PC-9 (cell line): ENCODE results near the gene ALDH3B2. TPM values are rescaled to one million over a fixed set of nuclear protein-coding genes. Genes with fewer than 3 reads are reported as not detected.
A peak's percentile ranks its signal among the peaks of the same experiment; 100 is the strongest.

Experiments
- BruUV-seq: library from RNA; stranded (reverse); fragments of 400-500 nt; replicated peaks from 2 replicates; lab custom pipeline; 2021; lab: Mats Ljungman, UMichigan
- CTCF ChIA-PET: fragments of 300-600 bp; sonication (Branson Sonifier 250); formaldehyde crosslinking; loops from one replicate; lab custom pipeline; 2022; ENCODE audit warnings: antibody characterized with exemption; lab: Charles Lee
- POLR2A ChIA-PET: fragments of 300-600 bp; sonication (Branson Sonifier 250); formaldehyde crosslinking; loops from one replicate; lab custom pipeline; 2022; ENCODE audit warnings: antibody characterized with exemption; ENCODE audit not compliant: unreplicated experiment; lab: Charles Lee
- DNase-seq, 2 experiments: peaks; one replicate each; pipeline versions ENCODE4 v3.0.0 to v3.0.0-alpha.2; 2015 to 2022; ENCODE audit warnings: mixed read lengths in 1 of 2
- H2AFZ ChIP-seq: fragments of 200-600 bp; sonication (generic); 2 replicates; pipeline ENCODE4 v1.8.1; 2017; ENCODE audit warnings: antibody characterized with exemption
- H3F3A ChIP-seq: fragments of 200-600 bp; sonication (generic); 2 replicates; pipeline ENCODE4 v1.8.1; 2017; ENCODE audit warnings: antibody characterized with exemption, mild to moderate bottlenecking, low read depth; ENCODE audit not compliant: insufficient read depth
- H3K27ac ChIP-seq: fragments of 200-600 bp; sonication (generic); 2 replicates; pipeline ENCODE4 v1.6.1; 2016; ENCODE audit warnings: mixed run types
- H3K27me3 ChIP-seq: fragments of 200-600 bp; sonication (generic); 2 replicates; pipeline ENCODE4 v1.6.1; 2016; ENCODE audit warnings: low read depth, mixed run types; ENCODE audit not compliant: insufficient read depth
- H3K36me3 ChIP-seq: fragments of 200-600 bp; sonication (generic); 2 replicates; pipeline ENCODE4 v1.6.1; 2016; ENCODE audit warnings: low read depth, mixed run types
- H3K4me1 ChIP-seq: fragments of 200-600 bp; sonication (generic); replicated peaks from 2 replicates; pipeline ENCODE4 v1.6.1; 2016; ENCODE audit warnings: mixed run types; ENCODE audit not compliant: insufficient read depth
- H3K4me2 ChIP-seq: fragments of 200-600 bp; sonication (generic); 2 replicates; pipeline ENCODE4 v1.6.1; 2017; ENCODE audit warnings: mixed run types
- H3K4me3 ChIP-seq: fragments of 200-600 bp; sonication (generic); 2 replicates; pipeline ENCODE4 v1.6.1; 2016; ENCODE audit warnings: mixed run types
- H3K79me2 ChIP-seq: fragments of 200-600 bp; sonication (generic); 2 replicates; pipeline ENCODE4 v1.6.1; 2017; ENCODE audit warnings: low read depth, mixed run types
- H3K9me2 ChIP-seq: fragments of 200-600 bp; sonication (generic); 2 replicates; pipeline ENCODE4 v1.8.1; 2017; ENCODE audit warnings: mild to moderate bottlenecking; ENCODE audit not compliant: insufficient read depth
- H3K9me3 ChIP-seq: fragments of 200-600 bp; sonication (generic); 2 replicates; pipeline ENCODE4 v1.8.1; 2016; ENCODE audit warnings: low read depth; ENCODE audit not compliant: insufficient read depth
- H4K20me1 ChIP-seq: fragments of 200-600 bp; sonication (generic); 2 replicates; pipeline ENCODE4 v1.8.1; 2017; ENCODE audit not compliant: insufficient read depth
- EZH2 ChIP-seq: fragments of 200-600 bp; sonication (generic); IDR thresholded peaks from 2 replicates; pipeline ENCODE4 v1.8.0; 2017; ENCODE audit warnings: antibody characterized with exemption, low read depth
- intact Hi-C: fragments of 100-400 bp; cut with micrococcal nuclease; formaldehyde crosslinking; loops from one replicate; pipeline ENCODE4 v1.10.0; 2022; ENCODE audit not compliant: unreplicated experiment
- total RNA-seq: library from RNA; stranded (reverse); gene quantifications from 2 replicates; pipeline ENCODE4 v1.2.3, GENCODE V29; 2021
- TF ChIP-seq, protein P1 (sequence below): fragments of 200-600 bp; sonication (generic); conservative IDR thresholded peaks from 2 replicates; pipeline ENCODE4 v1.6.1; 2017; ENCODE audit warnings: mixed run types, antibody characterized with exemption, mild to moderate bottlenecking, moderate library complexity

ALDH3B2 gene
- total RNA-seq, 1 experiment from 2014 or later: 9.8 TPM

DNA sequence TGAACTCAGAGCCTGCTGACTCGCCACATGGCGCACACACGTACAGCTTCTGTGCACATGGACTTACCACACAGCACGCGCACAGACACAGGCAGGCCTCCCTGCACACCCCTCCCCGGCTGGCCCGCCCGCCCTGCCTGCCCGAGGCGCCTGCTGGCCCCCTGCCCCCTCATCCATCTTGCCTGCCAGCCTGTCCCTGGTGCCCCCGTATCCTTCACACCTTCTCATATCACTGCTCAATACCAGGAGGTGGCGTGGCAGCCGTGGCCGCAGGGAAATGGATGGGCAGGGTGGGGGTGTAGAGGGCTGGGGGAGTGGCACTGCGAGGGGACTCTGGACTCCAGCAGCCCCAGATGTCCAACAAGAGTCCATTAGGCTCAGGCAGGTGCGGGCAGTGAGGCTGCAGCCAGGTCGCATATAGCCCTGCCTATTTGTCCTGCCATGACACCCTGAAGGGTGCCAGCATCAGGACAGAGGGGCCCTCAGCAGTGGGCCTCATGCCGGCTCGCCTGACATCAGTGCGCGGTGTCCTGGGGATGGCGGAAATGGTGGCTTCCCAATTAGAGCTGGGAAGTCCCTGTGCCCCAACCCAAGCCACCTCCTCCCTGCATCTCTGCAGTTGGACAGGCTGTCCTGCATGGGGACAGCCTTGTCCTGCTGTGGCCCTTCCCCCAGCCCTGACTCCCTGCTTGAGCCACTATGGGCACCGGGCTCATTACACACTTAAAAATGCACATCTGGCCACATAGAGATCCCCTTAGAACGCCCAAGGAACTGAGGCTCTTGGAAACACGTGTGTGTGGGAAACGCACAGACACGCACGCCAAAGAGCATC is 32.9 kb downstream of the ALDH3B2 start:
- intact Hi-C loops: no loop called here
- POLR2A ChIA-PET: no interaction called here
- Histone ChIP-seq H3K4me3 (no peak overlapping the region), H4K20me1 (no peaks in the 10 kb centered on the region), H3K79me2 (no peaks in the 10 kb centered on the region), H3F3A (peaks cover 7% of the 10 kb centered on the region), H3K4me1 (no peaks in the 10 kb centered on the region), H2AFZ (no peak overlapping the region), H3K27ac (no peak overlapping the region), H3K36me3 (no peaks in the 10 kb centered on the region), H3K9me3 (no peaks in the 10 kb centered on the region), H3K9me2 (no peaks in the 10 kb centered on the region), H3K4me2 (no peak overlapping the region), H3K27me3 (peaks cover 17% of the 10 kb centered on the region)
- CTCF ChIA-PET: no interaction called here
- no peak for DNase-seq
- TF ChIP-seq, protein P1, sequence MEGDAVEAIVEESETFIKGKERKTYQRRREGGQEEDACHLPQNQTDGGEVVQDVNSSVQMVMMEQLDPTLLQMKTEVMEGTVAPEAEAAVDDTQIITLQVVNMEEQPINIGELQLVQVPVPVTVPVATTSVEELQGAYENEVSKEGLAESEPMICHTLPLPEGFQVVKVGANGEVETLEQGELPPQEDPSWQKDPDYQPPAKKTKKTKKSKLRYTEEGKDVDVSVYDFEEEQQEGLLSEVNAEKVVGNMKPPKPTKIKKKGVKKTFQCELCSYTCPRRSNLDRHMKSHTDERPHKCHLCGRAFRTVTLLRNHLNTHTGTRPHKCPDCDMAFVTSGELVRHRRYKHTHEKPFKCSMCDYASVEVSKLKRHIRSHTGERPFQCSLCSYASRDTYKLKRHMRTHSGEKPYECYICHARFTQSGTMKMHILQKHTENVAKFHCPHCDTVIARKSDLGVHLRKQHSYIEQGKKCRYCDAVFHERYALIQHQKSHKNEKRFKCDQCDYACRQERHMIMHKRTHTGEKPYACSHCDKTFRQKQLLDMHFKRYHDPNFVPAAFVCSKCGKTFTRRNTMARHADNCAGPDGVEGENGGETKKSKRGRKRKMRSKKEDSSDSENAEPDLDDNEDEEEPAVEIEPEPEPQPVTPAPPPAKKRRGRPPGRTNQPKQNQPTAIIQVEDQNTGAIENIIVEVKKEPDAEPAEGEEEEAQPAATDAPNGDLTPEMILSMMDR: no peak
- TF ChIP-seq EZH2: no peak
- BruUV-seq: no TSS peak

DNA sequence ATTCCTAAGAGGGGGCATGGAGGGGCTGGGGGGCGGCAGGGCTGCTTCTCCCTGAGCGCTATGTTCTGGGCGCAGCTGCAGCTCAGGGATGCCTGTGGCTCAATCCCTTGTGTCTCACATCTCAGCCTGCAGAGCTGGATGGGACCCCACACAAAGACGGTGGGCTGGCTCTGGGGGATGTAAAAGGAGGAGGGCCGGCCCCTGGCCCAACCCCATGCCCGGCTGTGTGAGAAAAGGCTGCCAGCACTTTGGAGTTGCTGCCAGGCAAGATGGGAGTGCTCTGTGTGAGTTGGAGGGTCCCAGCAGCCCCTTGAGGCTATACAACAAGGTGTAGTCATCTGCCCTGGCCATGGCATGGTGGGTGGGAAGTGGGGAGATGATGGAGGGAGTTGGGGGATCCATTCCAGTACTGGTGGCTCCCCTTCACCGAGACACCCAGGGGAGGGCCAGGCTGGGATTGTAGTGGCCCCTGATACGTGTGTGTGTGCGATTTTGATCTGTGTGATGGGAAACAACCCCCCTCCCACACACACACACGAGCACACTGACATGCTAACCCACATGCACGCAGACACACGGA is 33.6 kb downstream of the ALDH3B2 start:
- no peak overlapping the region for H3K4me3 ChIP-seq
- no peak overlapping the region for H3K27ac ChIP-seq
- ChIA-PET POLR2A (no interaction called here), CTCF (no interaction called here)
- intact Hi-C loops: no loop called here
- no peaks in the 10 kb centered on the region for H3K4me1 ChIP-seq
- peaks cover 17% of the 10 kb centered on the region for H3K27me3 ChIP-seq
- TF ChIP-seq, protein P1: no peak
- TF ChIP-seq EZH2: no peak
- no peaks in the 10 kb centered on the region for H3K36me3 ChIP-seq
- H4K20me1 ChIP-seq: no peaks in the 10 kb centered on the region
- H3K9me2 ChIP-seq: no peaks in the 10 kb centered on the region
- H3K9me3 ChIP-seq: no peaks in the 10 kb centered on the region
- no TSS peak for BruUV-seq
- H2AFZ ChIP-seq: no peak overlapping the region
- no peak overlapping the region for H3K4me2 ChIP-seq
- H3K79me2 ChIP-seq: no peaks in the 10 kb centered on the region
- H3F3A ChIP-seq: peaks cover 7% of the 10 kb centered on the region; the same call in 1 of the 2 replicates
- DNase-seq: no peak

DNA sequence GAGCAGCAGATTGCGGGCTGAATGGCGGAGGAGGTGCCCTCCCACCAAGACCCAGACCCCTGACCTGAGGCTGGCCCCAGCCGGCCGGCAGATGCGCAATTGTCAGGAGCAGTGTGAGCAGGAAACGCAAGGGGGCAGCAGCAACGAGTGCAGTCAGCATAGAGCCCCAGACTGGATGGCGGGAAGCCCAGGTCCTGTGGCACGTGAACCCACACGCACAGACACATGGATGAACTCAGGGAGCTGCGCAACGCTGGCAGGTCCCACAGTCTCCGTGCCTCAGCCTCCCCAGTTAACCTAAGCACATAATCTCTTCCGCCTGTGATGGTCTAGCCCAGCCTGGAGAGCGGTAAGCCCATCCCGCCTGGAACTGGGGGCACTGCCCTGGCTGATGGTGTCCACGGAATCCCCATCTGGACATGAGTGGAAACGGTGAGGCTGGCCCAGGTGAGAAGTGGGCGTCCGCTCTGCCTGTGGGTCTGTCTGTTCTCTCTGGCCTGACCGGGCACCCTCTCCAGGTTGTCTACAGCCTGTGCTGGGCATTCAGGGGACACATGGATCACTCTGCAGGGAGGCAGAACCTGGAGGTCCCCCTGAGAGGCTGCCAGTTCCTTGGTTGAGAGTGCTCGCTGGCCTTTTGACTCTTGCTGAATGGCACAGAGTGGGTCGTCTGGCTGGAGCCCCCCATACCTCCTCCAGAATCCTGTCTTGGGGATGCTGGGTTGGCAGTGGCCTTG is 34.2 kb downstream of the ALDH3B2 start:
- POLR2A ChIA-PET: no interaction called here
- Histone ChIP-seq H3K36me3 (no peaks in the 10 kb centered on the region), H4K20me1 (no peaks in the 10 kb centered on the region), H3K9me2 (no peaks in the 10 kb centered on the region), H2AFZ (no peak overlapping the region), H3K4me2 (no peak overlapping the region), H3F3A (peaks cover 7% of the 10 kb centered on the region; the same call in 1 of the 2 replicates), H3K9me3 (no peaks in the 10 kb centered on the region), H3K27ac (no peak overlapping the region), H3K79me2 (no peaks in the 10 kb centered on the region), H3K27me3 (peaks cover 17% of the 10 kb centered on the region), H3K4me1 (no peaks in the 10 kb centered on the region), H3K4me3 (no peak overlapping the region)
- CTCF ChIA-PET: no interaction called here
- TF ChIP-seq, protein P1: peak; percentile 84
- no peak for TF ChIP-seq EZH2
- intact Hi-C loops: no loop called here
- DNase-seq: peak; percentile 48 to 58
- no TSS peak for BruUV-seq
